ENCODE measurements around the gene FCGR3A.
"Not testable (repeated sequence)": the region's sequence is repeated elsewhere in the genome, so short reads cannot be mapped to it uniquely, and the experiment has no call there.

DNA sequence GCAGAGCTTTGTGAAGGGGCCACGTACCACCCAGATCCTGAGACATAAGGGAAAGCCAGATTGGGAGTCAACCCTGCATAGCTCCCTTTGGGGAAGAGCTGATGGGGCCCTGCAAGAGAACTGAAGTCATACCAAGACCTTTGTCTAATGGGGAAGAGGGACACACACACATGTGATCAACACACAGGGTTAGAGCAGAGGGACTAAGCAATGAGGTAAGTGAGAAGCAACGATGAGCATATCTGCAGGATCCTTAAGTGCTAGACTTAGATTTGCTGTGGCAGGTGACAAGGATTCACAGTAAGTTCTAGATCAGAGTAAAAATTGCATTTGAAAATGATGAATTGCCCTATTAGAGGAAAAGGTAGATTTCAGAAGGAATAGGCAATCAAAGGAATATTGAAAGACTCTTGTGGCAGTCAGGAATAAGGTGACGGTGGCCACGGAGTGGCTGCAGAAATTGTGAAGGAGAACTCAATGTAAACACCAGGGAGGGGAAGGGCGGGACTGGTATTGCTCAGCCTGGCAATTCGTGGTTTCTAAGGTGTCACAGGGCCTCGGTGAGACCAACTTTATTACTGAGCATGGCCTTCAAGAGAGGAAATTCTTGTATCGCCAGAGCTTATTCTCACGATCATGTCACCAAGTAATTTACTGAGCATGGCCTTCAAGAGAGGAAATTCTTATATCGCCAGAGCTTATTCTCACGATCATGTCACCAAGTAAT, 4.5 kb downstream of the FCGR3A start:
- TF ChIP-seq, protein P1, sequence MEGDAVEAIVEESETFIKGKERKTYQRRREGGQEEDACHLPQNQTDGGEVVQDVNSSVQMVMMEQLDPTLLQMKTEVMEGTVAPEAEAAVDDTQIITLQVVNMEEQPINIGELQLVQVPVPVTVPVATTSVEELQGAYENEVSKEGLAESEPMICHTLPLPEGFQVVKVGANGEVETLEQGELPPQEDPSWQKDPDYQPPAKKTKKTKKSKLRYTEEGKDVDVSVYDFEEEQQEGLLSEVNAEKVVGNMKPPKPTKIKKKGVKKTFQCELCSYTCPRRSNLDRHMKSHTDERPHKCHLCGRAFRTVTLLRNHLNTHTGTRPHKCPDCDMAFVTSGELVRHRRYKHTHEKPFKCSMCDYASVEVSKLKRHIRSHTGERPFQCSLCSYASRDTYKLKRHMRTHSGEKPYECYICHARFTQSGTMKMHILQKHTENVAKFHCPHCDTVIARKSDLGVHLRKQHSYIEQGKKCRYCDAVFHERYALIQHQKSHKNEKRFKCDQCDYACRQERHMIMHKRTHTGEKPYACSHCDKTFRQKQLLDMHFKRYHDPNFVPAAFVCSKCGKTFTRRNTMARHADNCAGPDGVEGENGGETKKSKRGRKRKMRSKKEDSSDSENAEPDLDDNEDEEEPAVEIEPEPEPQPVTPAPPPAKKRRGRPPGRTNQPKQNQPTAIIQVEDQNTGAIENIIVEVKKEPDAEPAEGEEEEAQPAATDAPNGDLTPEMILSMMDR (IDR thresholded peaks at IDR 0.05), result not testable (repeated sequence)
- not testable (repeated sequence) for TF ChIP-seq POLR2A (IDR thresholded peaks at IDR 0.05)
